CD4-positive, alpha-beta T cell treated with Interleukin-1 beta for 1 hour (primary cell): ENCODE data around the gene PLSCR3.

Experiments
- DNase-seq, 2 donors: peaks; one replicate each; pipeline ENCODE4 v3.0.0-alpha.2; 2020 to 2022

The PLSCR3 gene

GRCh38 chr17:7346761-7347614 lies 47.3 kb downstream of the PLSCR3 start:
- no peak for DNase-seq

GRCh38 chr17:7343250-7343649 lies 51.1 kb downstream of the PLSCR3 start:
- DNase-seq: no peak

DNA sequence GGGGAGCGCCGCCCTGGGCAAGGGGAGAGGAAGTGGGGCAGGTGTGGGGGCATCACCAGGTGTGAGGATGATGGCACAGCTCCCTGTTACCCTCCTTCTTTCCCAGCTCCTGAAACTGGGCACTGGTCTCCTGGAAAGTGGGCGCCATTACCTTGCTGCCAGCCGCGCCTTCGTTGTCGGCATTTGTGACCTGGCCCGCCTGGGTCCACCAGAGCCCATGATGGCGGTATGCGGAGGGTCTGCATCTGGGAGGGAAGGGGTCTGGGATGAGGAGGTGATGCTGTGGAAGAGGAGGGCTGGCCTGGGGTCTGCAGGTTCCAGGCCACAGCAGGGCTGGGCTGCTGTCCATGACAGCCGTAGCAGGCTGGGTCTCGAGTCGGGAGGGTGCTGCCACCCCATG lies 52.5 kb downstream of the PLSCR3 start:
- DNase-seq: no peak

DNA sequence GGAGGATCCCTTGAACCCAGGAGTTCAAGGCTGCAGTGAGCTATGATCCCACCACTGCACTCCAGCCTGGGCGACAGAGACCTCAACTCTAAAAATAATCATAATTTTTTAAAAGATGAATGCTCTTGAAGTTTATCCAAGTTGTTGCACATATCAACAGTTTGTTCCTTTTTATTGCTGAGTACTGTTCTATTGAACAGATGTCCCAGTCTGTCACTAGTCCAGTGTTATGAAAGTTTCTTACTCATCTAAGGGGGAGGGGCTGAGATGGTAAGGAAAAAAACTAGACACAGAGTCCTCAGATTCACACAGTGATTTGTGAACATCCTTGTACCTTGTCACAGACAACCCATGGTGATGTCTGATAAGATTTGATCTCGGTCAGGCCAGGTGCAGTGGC lies 54.1 kb downstream of the PLSCR3 start:
- no peak for DNase-seq
